HCT116 (cell line): ENCODE measurements around the gene SGMS1. TPM values are rescaled to one million over a fixed set of nuclear protein-coding genes. Genes with fewer than 3 reads are reported as not detected.

Experiments used
- ATAC-seq: fragments of 200-7000 bp; cut with Tn5 transposase; 2 replicates; pipeline ENCODE4 v1.9.1; 2020; ENCODE audit warnings: mild to moderate bottlenecking, moderate library complexity
- BruUV-seq: library from RNA; stranded (reverse); fragments of 400-500 nt; replicated peaks from 2 replicates; lab custom pipeline; 2021; lab: Mats Ljungman, UMichigan
- CTCF ChIA-PET: fragments of 300-600 bp; sonication (Branson Sonifier 250); formaldehyde crosslinking; loops from one replicate; lab custom pipeline; 2021; ENCODE audit warnings: antibody characterized with exemption; lab: Charles Lee
- POLR2A ChIA-PET: fragments of 300-600, 350-600 bp; sonication (Branson Sonifier 250); formaldehyde crosslinking; loops from one replicate; lab custom pipeline; 2021; ENCODE audit warnings: antibody characterized with exemption; lab: Charles Lee
- RAD21 ChIA-PET, 2 experiments: fragments of 300-600 bp; sonication (Branson Sonifier 250); formaldehyde crosslinking; loops; one replicate each; lab custom pipeline; 2023; ENCODE audit warnings: low total read pairs in 2 of 2; ENCODE audit not compliant: uncharacterized antibody in 2 of 2, unreplicated experiment in 2 of 2, low non-redundant PET in 1 of 2; lab: Charles Lee
- DNase-seq: peaks from one replicate; pipeline ENCODE4 v3.0.0-alpha.2; 2010; ENCODE audit warnings: low read depth, low spot score
- H2AFZ ChIP-seq: fragments of 200-600 bp; shearing (Covaris generic), sonication (generic); 2 replicates; pipeline ENCODE4 v1.6.1; 2017; ENCODE audit warnings: low read depth, mixed run types, mixed read lengths, antibody characterized with exemption, low read length; ENCODE audit not compliant: poor library complexity, severe bottlenecking
- H3K27ac ChIP-seq: 2 replicates; pipeline ENCODE4 v1.5.1; 2012; ENCODE audit warnings: low read depth, low read length
- H3K27me3 ChIP-seq: fragments of 200-600 bp; sonication (generic); 2 replicates; pipeline ENCODE4 v1.6.1; 2016; ENCODE audit warnings: mixed run types, low read length, mixed read lengths; ENCODE audit not compliant: insufficient read depth
- H3K36me3 ChIP-seq, 2 experiments: fragments of 200-500 bp in 1 of 2; fragments of 200-600 bp in 1 of 2; sonication (Bioruptor generic) in 1 of 2; sonication (generic) in 1 of 2; 2 replicates each; pipeline versions ENCODE4 v1.5.1 to v1.6.1; 2014 to 2016; ENCODE audit warnings: low read length in 2 of 2, inconsistent platforms in 1 of 2, mixed read lengths in 1 of 2, mixed run types in 1 of 2; ENCODE audit not compliant: insufficient read depth in 2 of 2, control insufficient read depth in 1 of 2
- H3K4me1 ChIP-seq, 2 experiments: fragments of 200-600 bp in 1 of 2; sonication (generic) in 1 of 2; 2 replicates each; pipeline versions ENCODE4 v1.5.1 to v1.6.1; 2012 to 2017; ENCODE audit warnings: low read length in 2 of 2, inconsistent platforms in 1 of 2, mild to moderate bottlenecking in 1 of 2, mixed read lengths in 1 of 2, mixed run types in 1 of 2, moderate library complexity in 1 of 2; ENCODE audit not compliant: insufficient read depth in 2 of 2, control insufficient read depth in 1 of 2
- H3K4me2 ChIP-seq: fragments of 200-600 bp; sonication (generic); 2 replicates; pipeline ENCODE4 v1.6.1; 2017; ENCODE audit warnings: mixed run types, low read length, mixed read lengths
- H3K4me3 ChIP-seq, 2 experiments: fragments of 200-600 bp in 1 of 2; sonication (generic) in 1 of 2; replicated peaks in 1 of 2; 2 replicates each; pipeline ENCODE4 v1.5.1; 2011 to 2016; ENCODE audit warnings: low read length in 2 of 2, control low read depth in 1 of 2, low read depth in 1 of 2, mild to moderate bottlenecking in 1 of 2, mixed read lengths in 1 of 2, mixed run types in 1 of 2
- H3K79me2 ChIP-seq: fragments of 200-600 bp; sonication (generic); 2 replicates; pipeline ENCODE4 v1.6.1; 2017; ENCODE audit warnings: mild to moderate bottlenecking, mixed run types, low read length, moderate library complexity, mixed read lengths; ENCODE audit not compliant: insufficient read depth
- H3K9ac ChIP-seq: fragments of 200-600 bp; sonication (generic); 2 replicates; pipeline ENCODE4 v1.6.1; 2016; ENCODE audit warnings: low read length, mixed read lengths
- H3K9me2 ChIP-seq: fragments of 200-600 bp; sonication (generic), shearing (Covaris generic); 2 replicates; pipeline ENCODE4 v1.6.1; 2017; ENCODE audit warnings: mixed run types, mild to moderate bottlenecking, moderate library complexity; ENCODE audit not compliant: insufficient read depth
- H3K9me3 ChIP-seq, 2 experiments: fragments of 200-500 bp in 1 of 2; fragments of 200-600 bp in 1 of 2; sonication (Bioruptor generic) in 1 of 2; sonication (generic) in 1 of 2; 2 replicates each; pipeline ENCODE4 v1.6.1; 2014 to 2017; ENCODE audit warnings: low read length in 2 of 2, mixed read lengths in 2 of 2, inconsistent platforms in 1 of 2, low read depth in 1 of 2, mild to moderate bottlenecking in 1 of 2, mixed run types in 1 of 2, moderate library complexity in 1 of 2; ENCODE audit not compliant: control insufficient read depth in 1 of 2, insufficient read depth in 1 of 2
- H4K20me1 ChIP-seq: fragments of 200-600 bp; sonication (generic), shearing (Covaris generic); 2 replicates; pipeline ENCODE4 v1.6.1; 2017; ENCODE audit warnings: mixed run types, mild to moderate bottlenecking, moderate library complexity; ENCODE audit not compliant: insufficient read depth
- EGR1 ChIP-seq: IDR thresholded peaks from 2 replicates; pipeline ENCODE4 v1.6.1; 2012; ENCODE audit warnings: low read depth
- ELF1 ChIP-seq: IDR thresholded peaks from 2 replicates; pipeline ENCODE4 v1.6.1; 2012; ENCODE audit warnings: low read depth, borderline replicate concordance
- EZH2phosphoT487 ChIP-seq: fragments of 200-600 bp; IDR thresholded peaks from 2 replicates; pipeline ENCODE4 v1.6.1; 2018; ENCODE audit warnings: antibody characterized with exemption, borderline replicate concordance
- FOSL1 ChIP-seq: IDR thresholded peaks from 2 replicates; pipeline ENCODE4 v1.6.1; 2012; ENCODE audit warnings: low read depth
- JUND ChIP-seq: IDR thresholded peaks from 2 replicates; pipeline ENCODE4 v1.6.1; 2012
- POLR2A ChIP-seq: IDR thresholded peaks from 2 replicates; pipeline ENCODE4 v1.7.0; 2011; ENCODE audit warnings: borderline replicate concordance; ENCODE audit not compliant: insufficient read depth, insufficient read length; ENCODE audit errors: extremely low read depth
- SIN3A ChIP-seq: IDR thresholded peaks from 2 replicates; pipeline ENCODE4 v1.6.1; 2012; ENCODE audit warnings: low read depth
- SRF ChIP-seq: IDR thresholded peaks from 2 replicates; pipeline ENCODE4 v1.6.1; 2012; ENCODE audit warnings: low read depth
- ZFX ChIP-seq: fragments of 450-650 bp; IDR thresholded peaks from 2 replicates; pipeline ENCODE4 v1.6.1; 2017
- intact Hi-C: fragments of 100-400 bp; cut with micrococcal nuclease; formaldehyde crosslinking; loops from 2 replicates; pipeline ENCODE4 v1.10.0; 2022
- total RNA-seq: library from RNA; stranded (reverse); gene quantifications from one replicate; pipeline ENCODE4 v1.2.1, GENCODE V29; 2021; ENCODE audit not compliant: unreplicated experiment
- TF ChIP-seq, protein P1 (sequence below): IDR thresholded peaks from 2 replicates; pipeline ENCODE4 v1.6.1; 2012; ENCODE audit warnings: low read depth

The SGMS1 gene
- total RNA-seq, 1 experiment from 2014 or later = 29.1 TPM

DNA sequence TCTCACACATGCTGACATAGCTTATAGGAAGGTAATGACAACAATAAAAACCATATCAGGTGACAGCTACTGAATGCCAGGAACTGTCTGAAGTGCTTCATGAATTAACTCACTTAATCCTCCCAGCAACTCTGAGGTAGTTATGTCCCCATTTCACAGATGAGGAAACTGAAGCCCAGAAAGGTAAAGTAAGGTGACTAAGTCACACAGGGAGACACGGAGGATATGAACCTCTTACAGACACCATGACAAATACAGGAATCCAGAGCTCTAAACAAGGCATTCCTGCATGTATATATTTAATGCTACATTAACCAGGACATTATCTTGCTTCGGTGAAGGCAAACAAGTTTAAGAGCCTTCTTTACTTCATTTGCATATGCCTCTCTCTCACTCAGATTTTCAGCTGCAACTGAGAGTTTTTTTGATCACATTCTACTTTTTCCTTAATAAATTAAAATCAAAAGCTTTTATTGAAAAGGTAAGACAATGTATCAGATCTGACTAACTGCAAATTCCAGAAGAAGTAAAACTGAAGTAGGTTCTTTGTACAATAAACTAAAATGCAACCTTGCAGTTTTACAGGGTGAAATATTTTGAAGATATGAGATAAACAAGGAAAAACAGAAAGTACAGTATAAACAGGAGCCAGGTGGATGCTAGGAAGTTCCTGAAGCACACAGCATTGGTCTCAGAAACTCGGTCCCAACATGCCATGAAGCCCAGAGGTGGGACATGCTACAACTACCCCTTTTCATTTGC, 79.5 kb downstream of the SGMS1 start:
- RAD21 ChIA-PET = interaction anchor here in 1 of 2 experiments (0.9 kb wide), 1 partner anchor 32 kb away, joined by 3 read pairs; no protein-coding TSS in a partner anchor
- intact Hi-C loops = no loop called here
- Histone ChIP-seq H3K9me3 (no peaks in the 10 kb centered on the region), H3K27me3 (no peaks in the 10 kb centered on the region), H3K79me2 (peaks cover 8% of the 10 kb centered on the region; the same call in 1 of the 2 replicates), H3K9me2 (no peaks in the 10 kb centered on the region), H3K4me1 (peaks cover 0 to 16% of the 10 kb centered on the region in 2 experiments; a peak in 1 of 4 replicates), H3K4me3 (no peak overlapping the region), H3K36me3 (no peaks in the 10 kb centered on the region), H3K27ac (no peak overlapping the region), H4K20me1 (no peaks in the 10 kb centered on the region), H3K4me2 (no peak overlapping the region), H3K9ac (no peak overlapping the region), H2AFZ (no peak overlapping the region)
- CTCF ChIA-PET = no interaction called here
- no TSS peak for BruUV-seq
- POLR2A ChIA-PET = no interaction called here
- ATAC-seq (no peak), DNase-seq (no peak)
- TF ChIP-seq EGR1 = no peak
- no peak for TF ChIP-seq POLR2A
- no peak for TF ChIP-seq JUND
- no peak for TF ChIP-seq SIN3A
- no peak for TF ChIP-seq ELF1
- no peak for TF ChIP-seq EZH2phosphoT487
- TF ChIP-seq SRF = no peak
- no peak for TF ChIP-seq FOSL1
- TF ChIP-seq, protein P1, sequence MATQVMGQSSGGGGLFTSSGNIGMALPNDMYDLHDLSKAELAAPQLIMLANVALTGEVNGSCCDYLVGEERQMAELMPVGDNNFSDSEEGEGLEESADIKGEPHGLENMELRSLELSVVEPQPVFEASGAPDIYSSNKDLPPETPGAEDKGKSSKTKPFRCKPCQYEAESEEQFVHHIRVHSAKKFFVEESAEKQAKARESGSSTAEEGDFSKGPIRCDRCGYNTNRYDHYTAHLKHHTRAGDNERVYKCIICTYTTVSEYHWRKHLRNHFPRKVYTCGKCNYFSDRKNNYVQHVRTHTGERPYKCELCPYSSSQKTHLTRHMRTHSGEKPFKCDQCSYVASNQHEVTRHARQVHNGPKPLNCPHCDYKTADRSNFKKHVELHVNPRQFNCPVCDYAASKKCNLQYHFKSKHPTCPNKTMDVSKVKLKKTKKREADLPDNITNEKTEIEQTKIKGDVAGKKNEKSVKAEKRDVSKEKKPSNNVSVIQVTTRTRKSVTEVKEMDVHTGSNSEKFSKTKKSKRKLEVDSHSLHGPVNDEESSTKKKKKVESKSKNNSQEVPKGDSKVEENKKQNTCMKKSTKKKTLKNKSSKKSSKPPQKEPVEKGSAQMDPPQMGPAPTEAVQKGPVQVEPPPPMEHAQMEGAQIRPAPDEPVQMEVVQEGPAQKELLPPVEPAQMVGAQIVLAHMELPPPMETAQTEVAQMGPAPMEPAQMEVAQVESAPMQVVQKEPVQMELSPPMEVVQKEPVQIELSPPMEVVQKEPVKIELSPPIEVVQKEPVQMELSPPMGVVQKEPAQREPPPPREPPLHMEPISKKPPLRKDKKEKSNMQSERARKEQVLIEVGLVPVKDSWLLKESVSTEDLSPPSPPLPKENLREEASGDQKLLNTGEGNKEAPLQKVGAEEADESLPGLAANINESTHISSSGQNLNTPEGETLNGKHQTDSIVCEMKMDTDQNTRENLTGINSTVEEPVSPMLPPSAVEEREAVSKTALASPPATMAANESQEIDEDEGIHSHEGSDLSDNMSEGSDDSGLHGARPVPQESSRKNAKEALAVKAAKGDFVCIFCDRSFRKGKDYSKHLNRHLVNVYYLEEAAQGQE = no peak
- no peak for TF ChIP-seq ZFX
